GM12878 (cell line): Measurements from ENCODE around the gene PTPRM. TPM values are rescaled to one million over a fixed set of nuclear protein-coding genes. Genes with fewer than 3 reads are reported as not detected.

Experiments used
- ATAC-seq: fragments of 200-7000 bp; cut with Tn5 transposase; 3 replicates; pipeline ENCODE4 v1.9.1; 2020; ENCODE audit warnings: mild to moderate bottlenecking, moderate library complexity
- BruUV-seq: library from RNA; stranded (reverse); fragments of 400-500 nt; replicated peaks from 2 replicates; lab custom pipeline; 2021; lab: Mats Ljungman, UMichigan
- CTCF ChIA-PET: fragments of 300-600 bp; sonication (Branson Sonifier 250); formaldehyde crosslinking; extraction: SDS; loops from one replicate; lab custom pipeline; 2021; ENCODE audit warnings: inconsistent platforms; lab: Yijun Ruan, JAX
- POLR2A ChIA-PET: fragments of 350-600 bp; formaldehyde crosslinking; extraction: SDS; loops from one replicate; lab custom pipeline; 2021; ENCODE audit warnings: inconsistent platforms; lab: Charles Lee
- RAD21 ChIA-PET: fragments of 300-600 bp; sonication (Branson Sonifier 250); formaldehyde crosslinking; loops from one replicate; lab custom pipeline; 2023; ENCODE audit warnings: antibody characterized with exemption; ENCODE audit not compliant: unreplicated experiment; lab: Charles Lee
- SMC1A ChIA-PET: fragments of 300-600 bp; sonication (Branson Sonifier 250); formaldehyde crosslinking; loops from one replicate; lab custom pipeline; 2023; ENCODE audit not compliant: unreplicated experiment, uncharacterized antibody; lab: Charles Lee
- DNase-seq: peaks from one replicate; pipeline ENCODE4 v3.0.0-alpha.2; 2011; ENCODE audit warnings: low read depth, low spot score
- FAIRE-seq: peaks from 3 replicates; lab custom pipeline; 2011; peaks lifted over from hg19 to GRCh38; lab: Jason Lieb, UNC
- H2AFZ ChIP-seq: 2 replicates; pipeline ENCODE4 v1.6.0; 2011; ENCODE audit warnings: low read depth, low read length, control low read depth; ENCODE audit not compliant: control insufficient read depth
- H3K27ac ChIP-seq: 2 replicates; pipeline ENCODE4 v1.5.1; 2011; ENCODE audit warnings: control low read depth; ENCODE audit not compliant: control insufficient read depth, insufficient read depth
- H3K27me3 ChIP-seq, 2 experiments: replicated peaks in 1 of 2; 2 replicates each; pipeline versions ENCODE4 v1.6.0 to v1.6.1; 2011; ENCODE audit warnings: low read length in 1 of 2; ENCODE audit not compliant: control insufficient read depth in 2 of 2, insufficient read depth in 2 of 2
- H3K36me3 ChIP-seq, 2 experiments: 2 replicates each; pipeline ENCODE4 v1.5.1; 2011; ENCODE audit warnings: low read length in 1 of 2; ENCODE audit not compliant: control insufficient read depth in 2 of 2, insufficient read depth in 2 of 2
- H3K4me1 ChIP-seq: 2 replicates; pipeline ENCODE4 v1.6.1; 2011; ENCODE audit warnings: mild to moderate bottlenecking, low read length, moderate library complexity, mixed read lengths; ENCODE audit not compliant: control insufficient read depth, insufficient read depth
- H3K4me2 ChIP-seq: 2 replicates; pipeline ENCODE4 v1.6.0; 2011; ENCODE audit warnings: control low read depth; ENCODE audit not compliant: control insufficient read depth, insufficient read depth
- H3K4me3 ChIP-seq: fragments of 200-600 bp; sonication (generic); 2 replicates; pipeline ENCODE4 v1.5.1; 2016
- H3K79me2 ChIP-seq: 2 replicates; pipeline ENCODE4 v1.6.0; 2011; ENCODE audit warnings: low read length; ENCODE audit not compliant: control insufficient read depth, insufficient read depth
- H3K9ac ChIP-seq: 2 replicates; pipeline ENCODE4 v1.8.0; 2011; ENCODE audit warnings: low read length, control low read depth, mixed read lengths; ENCODE audit not compliant: control insufficient read depth, insufficient read depth
- H3K9me3 ChIP-seq: replicated peaks from 3 replicates; pipeline ENCODE4 v1.5.1; 2011; ENCODE audit warnings: mild to moderate bottlenecking, low read length; ENCODE audit not compliant: control insufficient read depth, insufficient read depth
- H4K20me1 ChIP-seq: 2 replicates; pipeline ENCODE4 v1.6.0; 2011; ENCODE audit not compliant: control insufficient read depth, insufficient read depth
- BACH1 ChIP-seq: fragments of 450-650 bp; IDR thresholded peaks from 2 replicates; pipeline ENCODE4 v1.6.1; 2017; ENCODE audit warnings: mild to moderate bottlenecking, borderline replicate concordance
- CUX1 ChIP-seq: IDR thresholded peaks from 2 replicates; pipeline ENCODE4 v1.6.1; 2012; ENCODE audit warnings: improper control_type of control experiment, low read depth, low read length; ENCODE audit not compliant: insufficient replicate concordance
- GABPA ChIP-seq: IDR thresholded peaks from 2 replicates; pipeline ENCODE4 v1.6.1; 2014; ENCODE audit warnings: antibody characterized with exemption, low read depth, mild to moderate bottlenecking, inconsistent platforms
- JUNB ChIP-seq: IDR thresholded peaks from 2 replicates; pipeline ENCODE4 v1.6.1; 2016; ENCODE audit warnings: antibody characterized with exemption, mild to moderate bottlenecking
- NFIC ChIP-seq: IDR thresholded peaks from 2 replicates; pipeline ENCODE4 v1.6.1; 2012; ENCODE audit warnings: low read depth, mild to moderate bottlenecking, inconsistent platforms, low read length, moderate library complexity
- NFXL1 ChIP-seq: fragments of 450-650 bp; IDR thresholded peaks from 2 replicates; pipeline ENCODE4 v1.6.1; 2017; ENCODE audit warnings: antibody characterized with exemption, mild to moderate bottlenecking, borderline replicate concordance
- PML ChIP-seq: IDR thresholded peaks from 2 replicates; pipeline ENCODE4 v1.6.1; 2012; ENCODE audit warnings: low read length, inconsistent platforms
- SMAD5 ChIP-seq: IDR thresholded peaks from 2 replicates; pipeline ENCODE4 v1.6.1; 2016; ENCODE audit warnings: antibody characterized with exemption, low read depth
- SMARCA5 ChIP-seq: fragments of 450-650 bp; IDR thresholded peaks from 2 replicates; pipeline ENCODE4 v1.6.1; 2017; ENCODE audit warnings: mild to moderate bottlenecking
- SRF ChIP-seq, 2 experiments: IDR thresholded peaks; 2 replicates each; pipeline ENCODE4 v1.6.1; 2011; ENCODE audit warnings: low read depth in 2 of 2, low read length in 2 of 2, mild to moderate bottlenecking in 1 of 2, moderate library complexity in 1 of 2
- ZSCAN29 ChIP-seq: fragments of 450-650 bp; IDR thresholded peaks from 2 replicates; pipeline ENCODE4 v1.6.1; 2017; ENCODE audit warnings: mild to moderate bottlenecking, moderate library complexity
- WGBS: methylation state at CpG from one replicate; pipeline ENCODE4 v1.1.6; 2016; ENCODE audit warnings: low lambda C conversion rate; ENCODE audit not compliant: insufficient replicate concordance, insufficient coverage; ENCODE audit errors: missing lambda C conversion rate; 5-methylcytosine and 5-hydroxymethylcytosine counted together
- in situ Hi-C: fragments of 300-500 bp; cut with MboI; formaldehyde crosslinking; loops from 9 replicates; pipeline ENCODE4 v1.14.3; 2018; ENCODE audit warnings: mixed read lengths
- intact Hi-C: fragments of 100-400 bp; cut with micrococcal nuclease; formaldehyde crosslinking; loops from one replicate; pipeline ENCODE4 v1.14.2; 2022; ENCODE audit not compliant: unreplicated experiment
- polyA plus RNA-seq, 11 experiments: library from polyadenylated mRNA; depleted of rRNA in 4 of 11; unstranded in 6 of 11; stranded (reverse) in 5 of 11; fragments of >200 nt; fragmentation: Nextera tagmentation in 4 of 11; fragmentation: Illumina TruSeq in 1 of 11; extraction: Ambion mirVana in 4 of 11; extraction: Trizol in 1 of 11; gene quantifications; 1 replicate in 1 of 11; 2 replicates in 10 of 11; pipeline versions ENCODE4 v1.2.1 to v1.2.3, GENCODE V29; 2011 to 2016; ENCODE audit warnings: inconsistent platforms in 2 of 11, missing spikeins in 2 of 11, low read depth in 1 of 11
- total RNA-seq, 4 experiments: library from RNA; depleted of rRNA in 3 of 4; stranded (reverse); fragments of >200 nt in 3 of 4; fragmentation: Illumina TruSeq in 1 of 4; extraction: Trizol in 1 of 4; gene quantifications; 2 replicates each; pipeline versions ENCODE4 v1.2.1 to v1.2.3, GENCODE V29; 2013 to 2021

Gene PTPRM
- total and polyA plus RNA-seq, 10 of the 15 experiments (the other 5 are each of a cell fraction or from before 2014, with no cell fraction given) = 0.07 to 22.6 (median 0.60) TPM

- H3K27ac ChIP-seq = no peak overlapping the region
- no peak for TF ChIP-seq NFXL1
- TF ChIP-seq GABPA = no peak
- no peak for TF ChIP-seq BACH1
- TF ChIP-seq NFIC = no peak
- TF ChIP-seq ZSCAN29 = no peak
- TF ChIP-seq CUX1 = no peak
- TF ChIP-seq SMAD5 = no peak
- no peak for TF ChIP-seq JUNB
- no peak for TF ChIP-seq PML
- TF ChIP-seq SMARCA5 = no peak
- no peak for TF ChIP-seq SRF (IDR thresholded peaks at IDR 0.05; ENCODE audit: low read depth in 2 of 2, low read length in 2 of 2)
- TF ChIP-seq, all 136 proteins: peak for 0
- Histone ChIP-seq H3K4me1 (no peaks in the 10 kb centered on the region), H3K27me3 (no peaks in the 10 kb centered on the region), H3K9me3 (no peaks in the 10 kb centered on the region), H3K4me3 (no peak overlapping the region), H2AFZ (no peak overlapping the region), H3K4me2 (no peak overlapping the region), H3K9ac (no peak overlapping the region), H4K20me1 (no peaks in the 10 kb centered on the region), H3K36me3 (no peaks in the 10 kb centered on the region), H3K79me2 (no peaks in the 10 kb centered on the region)
- ChIA-PET POLR2A (no interaction called here), CTCF (no interaction called here), RAD21 (interaction anchor here (0.9 kb wide), 1 partner anchor 22 kb away, joined by 3 read pairs; no protein-coding TSS in a partner anchor), SMC1A (interaction anchor here (1.2 kb wide), 1 partner anchor 39 kb away, joined by 4 read pairs; no protein-coding TSS in a partner anchor)
- in situ Hi-C loops = no loop called here
- DNase-seq (no peak), ATAC-seq (no peak), FAIRE-seq (no peak)
- BruUV-seq = no TSS peak
- intact Hi-C loops = no loop called here
- 37% methylated on average over 5 of the region's 5 CpGs for WGBS
These were observed 357.5 kb downstream of the PTPRM start for GRCh38 chr18:7924616-7925015.
